CD14-positive monocyte (primary cell): ENCODE measurements around the gene CLDN34. TPM values are rescaled to one million over a fixed set of nuclear protein-coding genes. Genes with fewer than 3 reads are reported as not detected.

Source experiments
- DNase-seq, 3 donors: peaks; one replicate each; pipeline ENCODE4 v3.0.0-alpha.2; 2011 to 2022
- H2AFZ ChIP-seq: 2 replicates; pipeline ENCODE4 v1.6.0; 2012; ENCODE audit warnings: mild to moderate bottlenecking, low read depth, low read length, inconsistent platforms; ENCODE audit not compliant: insufficient read depth, poor library complexity, severe bottlenecking
- H3K27ac ChIP-seq, 2 donors: 1 replicate in 1 of 2; 2 replicates in 1 of 2; pipeline ENCODE4 v1.5.1; 2012 to 2013; ENCODE audit warnings: low read length in 2 of 2, control low read depth in 1 of 2, inconsistent platforms in 1 of 2, low read depth in 1 of 2, mild to moderate bottlenecking in 1 of 2
- H3K27me3 ChIP-seq, 2 donors: one replicate each; pipeline versions ENCODE4 v1.6.0 to v1.6.1; 2011 to 2013; ENCODE audit warnings: low read length in 2 of 2; ENCODE audit not compliant: control insufficient read depth in 2 of 2, insufficient read depth in 2 of 2
- H3K36me3 ChIP-seq, 2 donors: replicated peaks in 1 of 2; 1 replicate in 1 of 2; 2 replicates in 1 of 2; pipeline versions ENCODE4 v1.5.1 to v1.6.1; 2012 to 2013; ENCODE audit warnings: low read length in 2 of 2, control low read depth in 1 of 2, inconsistent platforms in 1 of 2, mild to moderate bottlenecking in 1 of 2; ENCODE audit not compliant: insufficient read depth in 2 of 2, control insufficient read depth in 1 of 2
- H3K4me1 ChIP-seq, 2 donors: 1 replicate in 1 of 2; 2 replicates in 1 of 2; pipeline versions ENCODE4 v1.5.1 to v1.6.1; 2012 to 2013; ENCODE audit warnings: low read length in 2 of 2, control low read depth in 1 of 2, inconsistent platforms in 1 of 2, mild to moderate bottlenecking in 1 of 2, moderate library complexity in 1 of 2; ENCODE audit not compliant: insufficient read depth in 2 of 2, control insufficient read depth in 1 of 2
- H3K4me2 ChIP-seq: replicated peaks from 2 replicates; pipeline ENCODE3; 2012; ENCODE audit warnings: low read length, moderate library complexity, mild to moderate bottlenecking; ENCODE audit not compliant: poor library complexity, severe bottlenecking; ENCODE audit errors: extremely low read depth
- H3K4me3 ChIP-seq, 3 experiments: fragments of 200-600 bp in 1 of 3; sonication (generic) in 1 of 3; replicated peaks in 1 of 3; 1 replicate in 2 of 3; 2 replicates in 1 of 3; pipeline ENCODE4 v1.5.1; 2011 to 2013; ENCODE audit warnings: low read length in 3 of 3, mild to moderate bottlenecking in 3 of 3, control low read depth in 2 of 3, low read depth in 2 of 3, inconsistent platforms in 1 of 3, moderate library complexity in 1 of 3
- H3K79me2 ChIP-seq: 2 replicates; pipeline ENCODE4 v1.6.0; 2012; ENCODE audit warnings: mild to moderate bottlenecking, control low read depth, inconsistent platforms, low read length, moderate library complexity; ENCODE audit not compliant: insufficient read depth
- H3K9ac ChIP-seq: 2 replicates; pipeline ENCODE4 v1.6.0; 2017; ENCODE audit warnings: low read length, mild to moderate bottlenecking; ENCODE audit not compliant: insufficient read depth, poor library complexity, severe bottlenecking
- H3K9me3 ChIP-seq, 2 donors: replicated peaks in 1 of 2; 1 replicate in 1 of 2; 2 replicates in 1 of 2; pipeline versions ENCODE4 v1.5.1 to v1.6.1; 2012 to 2013; ENCODE audit warnings: low read length in 2 of 2, control low read depth in 1 of 2; ENCODE audit not compliant: control insufficient read depth in 1 of 2, insufficient read depth in 1 of 2
- H4K20me1 ChIP-seq: 2 replicates; pipeline ENCODE4 v1.6.0; 2012; ENCODE audit warnings: mild to moderate bottlenecking, low read length, control low read depth, moderate library complexity; ENCODE audit not compliant: insufficient read depth
- H3K27ac Mint-ChIP-seq, 7 donors: one replicate each; pipeline ENCODE4 v1.8.0; 2020; ENCODE audit warnings: mild to moderate bottlenecking in 7 of 7, mixed read lengths in 7 of 7, moderate library complexity in 6 of 7, inconsistent platforms in 2 of 7
- H3K27me3 Mint-ChIP-seq, 3 donors: one replicate each; pipeline ENCODE4 v1.8.0; 2021 to 2022; ENCODE audit warnings: low read depth in 3 of 3, mild to moderate bottlenecking in 3 of 3, mixed read lengths in 3 of 3, moderate library complexity in 3 of 3, inconsistent platforms in 1 of 3
- H3K36me3 Mint-ChIP-seq, 2 donors: one replicate each; pipeline ENCODE4 v1.8.0; 2020; ENCODE audit warnings: mixed read lengths in 2 of 2, inconsistent platforms in 1 of 2, mild to moderate bottlenecking in 1 of 2
- H3K4me1 Mint-ChIP-seq: one replicate; pipeline ENCODE4 v1.8.0; 2020; ENCODE audit warnings: mild to moderate bottlenecking, mixed read lengths
- H3K4me3 Mint-ChIP-seq, 2 donors: one replicate each; pipeline ENCODE4 v1.8.0; 2020; ENCODE audit warnings: mild to moderate bottlenecking in 2 of 2, mixed read lengths in 2 of 2, moderate library complexity in 1 of 2
- H3K9me3 Mint-ChIP-seq, 7 donors: one replicate each; pipeline ENCODE4 v1.8.0; 2020 to 2022; ENCODE audit warnings: mixed read lengths in 7 of 7, mild to moderate bottlenecking in 6 of 7, moderate library complexity in 6 of 7, inconsistent platforms in 2 of 7
- WGBS: methylation state at CpG from one replicate; pipeline ENCODE4 v1.1.5; 2013; ENCODE audit warnings: missing lambda C conversion rate; ENCODE audit not compliant: insufficient coverage; 5-methylcytosine and 5-hydroxymethylcytosine counted together
- intact Hi-C, 2 donors: fragments of 100-400 bp; cut with micrococcal nuclease; formaldehyde crosslinking; loops; one replicate each; pipeline versions ENCODE4 v1.15.0 to v1.15.1; 2023
- polyA plus RNA-seq, 3 donors: library from polyadenylated mRNA; depleted of rRNA in 1 of 3; unstranded in 2 of 3; stranded (reverse) in 1 of 3; fragments of 300-500 nt in 2 of 3; fragments of >200 nt in 1 of 3; fragmentation: Illumina TruSeq in 2 of 3; gene quantifications; 1 replicate in 2 of 3; 2 replicates in 1 of 3; pipeline ENCODE4 v1.2.3, GENCODE V29; 2012 to 2021
- TF ChIP-seq, protein P1 (sequence below): fragments of 200-600 bp; IDR thresholded peaks from one replicate; pipeline ENCODE4 v1.8.0; 2022; ENCODE audit warnings: antibody characterized with exemption, mild to moderate bottlenecking

CLDN34 gene
- polyA plus RNA-seq, 3 donors, result not detected

DNA sequence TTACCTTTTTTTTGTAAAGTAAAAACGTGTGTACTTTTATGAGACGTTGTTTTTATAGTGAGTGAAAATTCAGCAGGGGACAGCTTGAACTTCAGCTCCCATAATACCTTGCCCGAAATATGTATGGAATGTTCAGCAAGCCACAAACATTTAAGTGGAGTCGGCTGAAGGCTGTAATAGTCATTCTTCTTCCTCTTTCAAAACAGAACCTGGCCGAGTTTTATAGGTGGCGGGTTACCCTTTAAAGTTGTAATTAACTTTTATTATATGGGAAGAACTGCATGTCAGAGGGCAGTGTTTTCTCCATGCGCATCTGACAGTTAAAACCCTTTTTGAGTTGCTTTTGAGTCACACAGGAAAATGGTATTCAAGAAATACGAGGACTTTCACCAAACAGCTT lies 50.7 kb downstream of the CLDN34 start:
- intact Hi-C loops, result no loop called here
- Histone ChIP-seq H4K20me1 (peaks cover 28% of the 10 kb centered on the region), H3K36me3 (no peaks in the 10 kb centered on the region), H3K4me2 (no peak overlapping the region), H2AFZ (no peak overlapping the region), H3K79me2 (no peaks in the 10 kb centered on the region), H3K27ac (no peak overlapping the region), H3K9me3 (no peaks in the 10 kb centered on the region), H3K27me3 (peaks cover 5 to 20% of the 10 kb centered on the region in 2 donors), H3K9ac (no peak overlapping the region), H3K4me3 (no peak overlapping the region), H3K4me1 (peaks cover 18 to 31% of the 10 kb centered on the region in 2 donors)
- no CpG with 5 or more reads among the region's 8 CpGs for WGBS
- H3K9me3 Mint-ChIP-seq, result peaks cover 0 to 20% (median 6%) of the 10 kb centered on the region in 7 donors
- TF ChIP-seq, protein P1, sequence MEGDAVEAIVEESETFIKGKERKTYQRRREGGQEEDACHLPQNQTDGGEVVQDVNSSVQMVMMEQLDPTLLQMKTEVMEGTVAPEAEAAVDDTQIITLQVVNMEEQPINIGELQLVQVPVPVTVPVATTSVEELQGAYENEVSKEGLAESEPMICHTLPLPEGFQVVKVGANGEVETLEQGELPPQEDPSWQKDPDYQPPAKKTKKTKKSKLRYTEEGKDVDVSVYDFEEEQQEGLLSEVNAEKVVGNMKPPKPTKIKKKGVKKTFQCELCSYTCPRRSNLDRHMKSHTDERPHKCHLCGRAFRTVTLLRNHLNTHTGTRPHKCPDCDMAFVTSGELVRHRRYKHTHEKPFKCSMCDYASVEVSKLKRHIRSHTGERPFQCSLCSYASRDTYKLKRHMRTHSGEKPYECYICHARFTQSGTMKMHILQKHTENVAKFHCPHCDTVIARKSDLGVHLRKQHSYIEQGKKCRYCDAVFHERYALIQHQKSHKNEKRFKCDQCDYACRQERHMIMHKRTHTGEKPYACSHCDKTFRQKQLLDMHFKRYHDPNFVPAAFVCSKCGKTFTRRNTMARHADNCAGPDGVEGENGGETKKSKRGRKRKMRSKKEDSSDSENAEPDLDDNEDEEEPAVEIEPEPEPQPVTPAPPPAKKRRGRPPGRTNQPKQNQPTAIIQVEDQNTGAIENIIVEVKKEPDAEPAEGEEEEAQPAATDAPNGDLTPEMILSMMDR, result no peak
- no peak overlapping the region for H3K27ac Mint-ChIP-seq
- peaks cover 31% of the 10 kb centered on the region for H3K4me1 Mint-ChIP-seq
- DNase-seq, result no peak
- no peak overlapping the region for H3K4me3 Mint-ChIP-seq
- H3K27me3 Mint-ChIP-seq, result peaks cover 6 to 38% (median 11%) of the 10 kb centered on the region in 3 donors
- peaks cover 4 to 12% of the 10 kb centered on the region in 2 donors for H3K36me3 Mint-ChIP-seq

Other genes starting within 250 kb of the CLDN34 start
- not detected for gene GPR143, start 201.5 kb upstream of the CLDN34 start, polyA plus RNA-seq
- gene SHROOM2, start 180.9 kb upstream of the CLDN34 start, polyA plus RNA-seq, result not detected
- 1 to 10 TPM in 2 of 3 donors, under 1 TPM in 1; 0.27 to 1.9 (median 1.3) TPM for gene CLCN4, start 189.6 kb downstream of the CLDN34 start, polyA plus RNA-seq